Activated CD8-positive, alpha-beta T cell treated with anti-CD3 and anti-CD28 coated beads for 36 hours (primary cell): ENCODE data around the gene CCNA2. TPM values are rescaled to one million over a fixed set of nuclear protein-coding genes. Genes with fewer than 3 reads are reported as not detected.

Source experiments
- total RNA-seq, 2 experiments: library from RNA; stranded (reverse); gene quantifications; one replicate each; pipeline ENCODE4 v1.2.3, GENCODE V29; 2021

The CCNA2 gene
- total RNA-seq, 2 experiments from 2014 or later = 102 to 105 TPM

Other genes with a start within 250 kb of the CCNA2 start
- gene ANXA5, start 126.9 kb downstream of the CCNA2 start, total RNA-seq = 10 to 100 TPM; 31.4 to 34.1 TPM
- not detected for gene SMIM43, start 58.7 kb downstream of the CCNA2 start, total RNA-seq
- gene EXOSC9, start 22.6 kb downstream of the CCNA2 start, total RNA-seq = 10 to 100 TPM; 75.8 to 76.8 TPM
- 10 to 100 TPM; 12.7 to 15.8 TPM for gene BBS7, start 46.6 kb upstream of the CCNA2 start, total RNA-seq
- gene TRPC3, start 128.2 kb upstream of the CCNA2 start, total RNA-seq = under 1 TPM; 0.13 to 0.16 TPM